ENCODE results near the gene ADARB2.

DNA sequence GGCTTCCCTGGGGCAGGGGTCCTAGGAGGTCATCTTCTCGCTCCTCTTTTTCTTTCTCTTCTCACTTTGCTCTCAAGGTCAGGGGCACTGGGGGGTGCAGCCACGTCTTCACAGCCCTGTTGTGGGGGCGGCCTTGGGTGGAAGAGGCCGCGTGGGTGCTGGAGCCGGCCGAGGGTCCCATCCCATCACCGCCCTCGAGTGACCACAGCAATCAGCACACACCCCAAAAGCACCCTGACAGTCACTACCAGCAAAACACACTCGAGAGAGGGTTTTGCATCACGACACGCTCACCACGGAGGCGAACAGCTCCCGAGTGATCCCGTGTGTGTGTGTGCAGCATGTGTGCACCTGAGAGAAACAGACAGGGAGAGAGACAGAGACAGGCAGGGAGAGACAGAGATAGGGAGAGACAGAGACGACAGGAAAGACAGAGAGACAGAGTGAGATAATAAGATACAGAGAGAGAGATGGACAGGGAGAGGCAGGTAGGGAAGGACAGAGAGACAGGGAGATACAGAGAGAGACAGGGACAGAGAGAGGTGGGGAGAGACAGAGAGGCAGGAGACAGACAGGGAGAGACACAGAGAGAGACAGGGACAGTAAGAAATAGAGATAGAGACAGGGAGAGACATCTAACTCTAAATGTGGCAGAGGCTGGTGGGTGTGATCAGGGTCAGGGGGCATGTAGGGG, 580.3 kb downstream of the ADARB2 start:
- TF ChIP-seq, protein P1, sequence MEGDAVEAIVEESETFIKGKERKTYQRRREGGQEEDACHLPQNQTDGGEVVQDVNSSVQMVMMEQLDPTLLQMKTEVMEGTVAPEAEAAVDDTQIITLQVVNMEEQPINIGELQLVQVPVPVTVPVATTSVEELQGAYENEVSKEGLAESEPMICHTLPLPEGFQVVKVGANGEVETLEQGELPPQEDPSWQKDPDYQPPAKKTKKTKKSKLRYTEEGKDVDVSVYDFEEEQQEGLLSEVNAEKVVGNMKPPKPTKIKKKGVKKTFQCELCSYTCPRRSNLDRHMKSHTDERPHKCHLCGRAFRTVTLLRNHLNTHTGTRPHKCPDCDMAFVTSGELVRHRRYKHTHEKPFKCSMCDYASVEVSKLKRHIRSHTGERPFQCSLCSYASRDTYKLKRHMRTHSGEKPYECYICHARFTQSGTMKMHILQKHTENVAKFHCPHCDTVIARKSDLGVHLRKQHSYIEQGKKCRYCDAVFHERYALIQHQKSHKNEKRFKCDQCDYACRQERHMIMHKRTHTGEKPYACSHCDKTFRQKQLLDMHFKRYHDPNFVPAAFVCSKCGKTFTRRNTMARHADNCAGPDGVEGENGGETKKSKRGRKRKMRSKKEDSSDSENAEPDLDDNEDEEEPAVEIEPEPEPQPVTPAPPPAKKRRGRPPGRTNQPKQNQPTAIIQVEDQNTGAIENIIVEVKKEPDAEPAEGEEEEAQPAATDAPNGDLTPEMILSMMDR (conservative IDR thresholded peaks at IDR 0.05 in 1 of 2, IDR thresholded peaks at IDR 0.05 in 1 of 2; ENCODE audit: low read depth in 1 of 2, low read length in 2 of 2) = no peak
- no peak for TF ChIP-seq EZH2 (IDR thresholded peaks at IDR 0.05; ENCODE audit: low read length, missing control alignments)
